Measurements from ENCODE around the gene SYPL2. TPM values are rescaled to one million over a fixed set of nuclear protein-coding genes. Genes with fewer than 3 reads are reported as not detected.

SYPL2 gene
- total RNA-seq, 1 experiment from 2014 or later = 1.3 TPM

DNA sequence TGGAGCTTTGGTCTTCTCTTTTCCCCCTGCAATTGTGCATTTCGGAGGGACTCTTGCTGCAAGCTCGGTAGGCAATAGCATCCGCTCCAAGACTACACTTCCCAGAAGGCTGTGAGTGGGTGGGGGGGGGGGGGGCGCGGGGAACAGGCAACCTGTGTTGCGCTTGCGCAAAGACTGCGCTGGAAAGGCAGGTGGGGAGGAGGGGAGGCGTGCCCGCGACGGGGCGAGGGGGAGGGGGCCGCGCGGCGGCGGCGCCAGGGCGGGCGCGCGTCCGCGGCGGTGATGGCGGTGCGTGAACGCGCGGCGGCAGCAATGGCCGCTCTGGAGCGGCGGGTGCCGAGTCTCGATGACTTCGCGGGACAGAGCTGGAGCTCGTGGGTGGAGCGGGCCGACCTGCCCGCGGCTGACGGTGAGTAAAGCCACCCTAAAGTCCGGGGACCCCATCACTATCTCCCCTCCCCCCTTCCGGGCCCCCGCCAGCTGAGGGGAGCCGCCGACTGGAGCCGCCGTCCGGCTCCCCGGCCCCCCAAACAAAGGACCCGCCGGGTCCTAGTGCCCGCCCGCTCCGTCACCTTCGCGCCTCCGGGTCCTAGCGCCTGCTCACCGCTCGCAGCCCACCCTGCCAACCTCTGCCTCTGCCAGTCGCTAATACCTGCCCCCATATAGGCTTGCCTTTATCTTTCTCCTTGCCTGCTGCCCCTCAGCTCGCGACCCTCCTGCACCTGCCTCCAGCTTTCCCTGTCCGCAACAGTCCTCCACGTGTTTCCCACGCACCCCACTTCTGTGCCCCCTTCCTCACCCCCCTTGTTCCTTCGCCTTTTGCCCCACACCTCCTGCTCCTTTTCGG lies 17.5 kb downstream of the SYPL2 start, which contains the start of gene ATXN7L2:
Gene ATXN7L2, plus strand, starts transcription at position 234 of the 847 bp plus-strand sequence. Its CDS starts 49 bp downstream, at position 283.
- Histone ChIP-seq H3K27me3 (ENCODE audit: insufficient read depth, low read length) (0 out of 2 replicates have a peak, but pooled peaks cover 6% of the 10 kb centered on the region), H3K9ac (ENCODE audit: low read length) (peak within 1 kb of the TSS; percentile 75), H3K4me3 (replicated peaks in 1 of 2; ENCODE audit: low read depth in 1 of 2, low read length in 2 of 2) (peak within 1 kb of the TSS; percentile 77 to 91), H3K27ac (ENCODE audit: low read depth, low read length) (peak within 1 kb of the TSS; percentile 77), H3K4me1 (ENCODE audit: control insufficient read depth in 1 of 2, insufficient read depth in 2 of 2, low read length in 2 of 2) (peaks cover 8 to 21% of the 10 kb centered on the region in 2 experiments; a peak in 3 of 4 replicates), H2AFZ (ENCODE audit: low read depth, low read length, poor library complexity, severe bottlenecking) (peak within 1 kb of the TSS; percentile 82), H3K79me2 (ENCODE audit: insufficient read depth, low read length) (0 out of 2 replicates have a peak, but pooled peaks cover 4% of the 10 kb centered on the region), H3K4me2 (ENCODE audit: low read length) (peak within 1 kb of the TSS; percentile 98), H3K36me3 (ENCODE audit: control insufficient read depth in 1 of 2, insufficient read depth in 2 of 2, low read length in 2 of 2) (no peaks in the 10 kb centered on the region), H3K9me2 (ENCODE audit: insufficient read depth) (no peaks in the 10 kb centered on the region), H4K20me1 (ENCODE audit: insufficient read depth) (no peaks in the 10 kb centered on the region), H3K9me3 (ENCODE audit: control insufficient read depth in 1 of 2, insufficient read depth in 1 of 2, low read depth in 1 of 2, low read length in 2 of 2) (no peaks in the 10 kb centered on the region)
- ChIA-PET POLR2A (interaction anchor here (0.6 to 0.8 kb wide), 3 partner anchors 64 to 369 kb away, joined by 3 read pairs; partner anchors contain the start of gene GNAI3), RAD21 (ENCODE audit: low non-redundant PET in 1 of 2, low total read pairs in 2 of 2, uncharacterized antibody in 2 of 2, unreplicated experiment in 2 of 2) (interaction anchor here in 1 of 2 experiments (1.0 kb wide), 1 partner anchor 85 kb away, joined by 4 read pairs; no protein-coding TSS in a partner anchor), CTCF (interaction anchor here (0.6 to 1.1 kb wide), 3 partner anchors 15 to 244 kb away, joined by 3 read pairs; no protein-coding TSS in a partner anchor)
- DNase-seq (ENCODE audit: low read depth, low spot score) = peak; percentile 77
- no TSS peak for BruUV-seq (replicated peaks)
- peak; percentile 88 for ATAC-seq
- intact Hi-C loops (cut with micrococcal nuclease) = loop anchor here (5.0 kb wide), 1 partner anchor 57 kb away; the partner anchor contains the start of gene PSMA5
- peak; percentile 85 for TF ChIP-seq POLR2AphosphoS5 (IDR thresholded peaks at IDR 0.05; ENCODE audit: low read depth, low read length)
- TF ChIP-seq, protein P1, sequence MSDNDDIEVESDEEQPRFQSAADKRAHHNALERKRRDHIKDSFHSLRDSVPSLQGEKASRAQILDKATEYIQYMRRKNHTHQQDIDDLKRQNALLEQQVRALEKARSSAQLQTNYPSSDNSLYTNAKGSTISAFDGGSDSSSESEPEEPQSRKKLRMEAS (IDR thresholded peaks at IDR 0.05) = peak; percentile 85
- TF ChIP-seq SRF (IDR thresholded peaks at IDR 0.05; ENCODE audit: low read depth) = no peak
- peak; percentile 94 for TF ChIP-seq SP1 (IDR thresholded peaks at IDR 0.05; ENCODE audit: low read depth)
- peak; percentile 21 for TF ChIP-seq POLR2A (IDR thresholded peaks at IDR 0.05; ENCODE audit: borderline replicate concordance, extremely low read depth, insufficient read depth, insufficient read length)
- peak; percentile 29 for TF ChIP-seq TCF7L2 (IDR thresholded peaks at IDR 0.05; ENCODE audit: borderline replicate concordance, extremely low read depth, insufficient read depth, insufficient read length)
- TF ChIP-seq, protein P2, sequence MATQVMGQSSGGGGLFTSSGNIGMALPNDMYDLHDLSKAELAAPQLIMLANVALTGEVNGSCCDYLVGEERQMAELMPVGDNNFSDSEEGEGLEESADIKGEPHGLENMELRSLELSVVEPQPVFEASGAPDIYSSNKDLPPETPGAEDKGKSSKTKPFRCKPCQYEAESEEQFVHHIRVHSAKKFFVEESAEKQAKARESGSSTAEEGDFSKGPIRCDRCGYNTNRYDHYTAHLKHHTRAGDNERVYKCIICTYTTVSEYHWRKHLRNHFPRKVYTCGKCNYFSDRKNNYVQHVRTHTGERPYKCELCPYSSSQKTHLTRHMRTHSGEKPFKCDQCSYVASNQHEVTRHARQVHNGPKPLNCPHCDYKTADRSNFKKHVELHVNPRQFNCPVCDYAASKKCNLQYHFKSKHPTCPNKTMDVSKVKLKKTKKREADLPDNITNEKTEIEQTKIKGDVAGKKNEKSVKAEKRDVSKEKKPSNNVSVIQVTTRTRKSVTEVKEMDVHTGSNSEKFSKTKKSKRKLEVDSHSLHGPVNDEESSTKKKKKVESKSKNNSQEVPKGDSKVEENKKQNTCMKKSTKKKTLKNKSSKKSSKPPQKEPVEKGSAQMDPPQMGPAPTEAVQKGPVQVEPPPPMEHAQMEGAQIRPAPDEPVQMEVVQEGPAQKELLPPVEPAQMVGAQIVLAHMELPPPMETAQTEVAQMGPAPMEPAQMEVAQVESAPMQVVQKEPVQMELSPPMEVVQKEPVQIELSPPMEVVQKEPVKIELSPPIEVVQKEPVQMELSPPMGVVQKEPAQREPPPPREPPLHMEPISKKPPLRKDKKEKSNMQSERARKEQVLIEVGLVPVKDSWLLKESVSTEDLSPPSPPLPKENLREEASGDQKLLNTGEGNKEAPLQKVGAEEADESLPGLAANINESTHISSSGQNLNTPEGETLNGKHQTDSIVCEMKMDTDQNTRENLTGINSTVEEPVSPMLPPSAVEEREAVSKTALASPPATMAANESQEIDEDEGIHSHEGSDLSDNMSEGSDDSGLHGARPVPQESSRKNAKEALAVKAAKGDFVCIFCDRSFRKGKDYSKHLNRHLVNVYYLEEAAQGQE (IDR thresholded peaks at IDR 0.05; ENCODE audit: low read depth) = no peak
- peak; percentile 86 for TF ChIP-seq YY1 (IDR thresholded peaks at IDR 0.05; ENCODE audit: extremely low read depth, insufficient replicate concordance, low read depth, low read length)
- TF ChIP-seq CBX3 (IDR thresholded peaks at IDR 0.05; ENCODE audit: low read depth) = peak; percentile 4; the same call in 1 of the 2 replicates
- peak; percentile 100 for TF ChIP-seq FOSL1 (IDR thresholded peaks at IDR 0.05; ENCODE audit: low read depth)
- TF ChIP-seq ZFX (IDR thresholded peaks at IDR 0.05) = 0 out of 2 replicates have a peak, but pooled peaks have one; percentile 16
